OCI-LY7 (cell line): ENCODE measurements around the gene ESD. TPM values are rescaled to one million over a fixed set of nuclear protein-coding genes. Genes with fewer than 3 reads are reported as not detected.

Experiments used
- BruUV-seq: library from RNA; stranded (reverse); fragments of 400-500 nt; replicated peaks from 2 replicates; lab custom pipeline; 2021; lab: Mats Ljungman, UMichigan
- CTCF ChIA-PET: fragments of 300-600 bp; sonication (Branson Sonifier 250); formaldehyde crosslinking; loops from one replicate; lab custom pipeline; 2022; ENCODE audit warnings: antibody characterized with exemption; ENCODE audit not compliant: unreplicated experiment; lab: Charles Lee
- POLR2A ChIA-PET: fragments of 300-600 bp; sonication (Branson Sonifier 250); formaldehyde crosslinking; loops from one replicate; lab custom pipeline; 2022; ENCODE audit warnings: antibody characterized with exemption; lab: Charles Lee
- DNase-seq: peaks from one replicate; pipeline ENCODE4 v3.0.0-alpha.2; 2015; ENCODE audit warnings: low spot score
- H2AFZ ChIP-seq: fragments of 200-600 bp; sonication (generic), shearing (Covaris generic); 2 replicates; pipeline ENCODE4 v1.6.1; 2014; ENCODE audit warnings: mild to moderate bottlenecking, antibody characterized with exemption, low read length, moderate library complexity
- H3K27ac ChIP-seq: fragments of 200-600 bp; sonication (generic); 2 replicates; pipeline ENCODE4 v1.5.1; 2014; ENCODE audit warnings: mixed run types, low read depth, mild to moderate bottlenecking, moderate library complexity, low read length, inconsistent platforms; ENCODE audit not compliant: poor library complexity, severe bottlenecking
- H3K36me3 ChIP-seq: fragments of 200-600 bp; sonication (generic); 2 replicates; pipeline ENCODE4 v1.6.1; 2014; ENCODE audit warnings: mild to moderate bottlenecking, antibody characterized with exemption, low read length, moderate library complexity, mixed read lengths; ENCODE audit not compliant: insufficient read depth
- H3K4me1 ChIP-seq: fragments of 200-600 bp; sonication (generic); 2 replicates; pipeline ENCODE4 v1.5.1; 2014; ENCODE audit warnings: mild to moderate bottlenecking, low read length; ENCODE audit not compliant: insufficient read depth, poor library complexity, severe bottlenecking
- H3K4me2 ChIP-seq: fragments of 200-600 bp; sonication (generic); 2 replicates; pipeline ENCODE4 v1.6.1; 2014; ENCODE audit warnings: mild to moderate bottlenecking, low read length
- H3K4me3 ChIP-seq: fragments of 200-600 bp; sonication (generic); 2 replicates; pipeline ENCODE4 v1.5.1; 2014; ENCODE audit warnings: mild to moderate bottlenecking, low read depth, low read length; ENCODE audit not compliant: poor library complexity, severe bottlenecking
- H3K79me2 ChIP-seq: fragments of 200-600 bp; sonication (generic); 2 replicates; pipeline ENCODE4 v1.6.1; 2016; ENCODE audit warnings: low read depth, mild to moderate bottlenecking, low read length, moderate library complexity, mixed read lengths; ENCODE audit not compliant: insufficient read depth
- H3K9me2 ChIP-seq: fragments of 200-600 bp; sonication (generic); 2 replicates; pipeline ENCODE4 v1.6.1; 2016; ENCODE audit warnings: mild to moderate bottlenecking, low read length, mixed read lengths; ENCODE audit not compliant: insufficient read depth
- H3K9me3 ChIP-seq: fragments of 200-600 bp; sonication (generic); 2 replicates; pipeline ENCODE4 v1.6.1; 2014; ENCODE audit warnings: mild to moderate bottlenecking, mixed run types, low read length, mixed read lengths
- H4K20me1 ChIP-seq: fragments of 200-600 bp; sonication (generic); 2 replicates; pipeline ENCODE4 v1.6.1; 2014; ENCODE audit warnings: mild to moderate bottlenecking, antibody characterized with exemption, low read length, moderate library complexity, mixed read lengths; ENCODE audit not compliant: insufficient read depth
- CTCF ChIP-seq: fragments of 200-600 bp; sonication (generic); conservative IDR thresholded peaks from 2 replicates; pipeline ENCODE4 v1.5.1; 2014; ENCODE audit warnings: mild to moderate bottlenecking, antibody characterized with exemption, low read length, moderate library complexity, mixed read lengths
- EZH2phosphoT487 ChIP-seq: fragments of 200-600 bp; sonication (generic); IDR thresholded peaks from 2 replicates; pipeline ENCODE4 v1.6.1; 2018; ENCODE audit warnings: low read depth, borderline replicate concordance, mild to moderate bottlenecking, mixed run types, antibody characterized with exemption, low read length, moderate library complexity, mixed read lengths
- intact Hi-C: fragments of 100-400 bp; cut with micrococcal nuclease; formaldehyde crosslinking; loops from one replicate; pipeline ENCODE4 v1.10.0; 2022; ENCODE audit not compliant: unreplicated experiment
- total RNA-seq, 2 experiments: library from RNA; depleted of rRNA in 1 of 2; stranded (reverse); fragments of >200 nt in 1 of 2; shearing (Covaris generic) in 1 of 2; gene quantifications; 2 replicates each; pipeline ENCODE4 v1.2.3, GENCODE V29; 2014 to 2022

Gene ESD
- total RNA-seq, 2 experiments from 2014 or later = 41.6 to 48.0 TPM

GRCh38 chr13:46782066-46782465 is 14.9 kb downstream of the ESD start:
- no peaks in the 10 kb centered on the region for H3K9me2 ChIP-seq
- no peak overlapping the region for H2AFZ ChIP-seq
- intact Hi-C loops = no loop called here
- no peak for DNase-seq
- H3K27ac ChIP-seq = no peak overlapping the region
- no TSS peak for BruUV-seq
- TF ChIP-seq CTCF (no peak), EZH2phosphoT487 (no peak)
- peaks cover 66% of the 10 kb centered on the region for H3K36me3 ChIP-seq
- H3K4me1 ChIP-seq = no peaks in the 10 kb centered on the region
- H4K20me1 ChIP-seq = no peaks in the 10 kb centered on the region
- H3K79me2 ChIP-seq = no peaks in the 10 kb centered on the region
- CTCF ChIA-PET = no interaction called here
- H3K4me2 ChIP-seq = no peak overlapping the region
- H3K9me3 ChIP-seq = no peaks in the 10 kb centered on the region
- POLR2A ChIA-PET = no interaction called here
- H3K4me3 ChIP-seq = no peak overlapping the region

DNA sequence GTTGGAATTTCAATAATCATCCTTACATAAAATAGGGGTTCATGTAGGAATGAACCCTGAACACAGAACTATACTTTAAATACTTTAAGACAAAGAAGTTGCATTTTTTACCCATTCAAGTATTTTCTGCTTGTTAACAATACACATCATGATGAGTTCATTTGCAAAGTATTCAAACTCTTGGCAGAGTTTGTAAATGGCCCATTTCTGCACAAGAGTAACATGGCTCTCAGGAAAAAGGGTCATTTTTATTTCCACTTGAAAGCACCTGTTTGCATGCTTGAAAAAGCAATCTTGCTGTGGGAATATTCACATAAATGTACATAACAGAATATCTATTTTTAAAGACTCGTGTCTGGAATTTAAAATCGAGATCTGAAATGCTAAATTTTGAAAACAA is 18.1 kb downstream of the ESD start:
- Histone ChIP-seq H3K9me3 (no peaks in the 10 kb centered on the region), H3K27ac (no peak overlapping the region), H3K4me2 (no peak overlapping the region), H3K4me3 (no peak overlapping the region), H4K20me1 (no peaks in the 10 kb centered on the region), H3K4me1 (no peaks in the 10 kb centered on the region), H3K9me2 (no peaks in the 10 kb centered on the region), H3K36me3 (peaks cover 61% of the 10 kb centered on the region), H3K79me2 (no peaks in the 10 kb centered on the region), H2AFZ (no peak overlapping the region)
- ChIA-PET CTCF (no interaction called here), POLR2A (no interaction called here)
- TF ChIP-seq EZH2phosphoT487 = no peak
- no peak for TF ChIP-seq CTCF
- intact Hi-C loops = no loop called here
- BruUV-seq = no TSS peak
- no peak for DNase-seq

- H3K4me3 ChIP-seq = no peak overlapping the region
- H3K36me3 ChIP-seq = peaks cover 60% of the 10 kb centered on the region
- DNase-seq = no peak
- H3K9me3 ChIP-seq = no peaks in the 10 kb centered on the region
- no peaks in the 10 kb centered on the region for H3K9me2 ChIP-seq
- TF ChIP-seq CTCF (no peak), EZH2phosphoT487 (no peak)
- H4K20me1 ChIP-seq = no peaks in the 10 kb centered on the region
- intact Hi-C loops = no loop called here
- H3K4me2 ChIP-seq = no peak overlapping the region
- BruUV-seq = no TSS peak
- no peaks in the 10 kb centered on the region for H3K4me1 ChIP-seq
- POLR2A ChIA-PET = no interaction called here
- CTCF ChIA-PET = no interaction called here
- no peak overlapping the region for H3K27ac ChIP-seq
- no peak overlapping the region for H2AFZ ChIP-seq
- no peaks in the 10 kb centered on the region for H3K79me2 ChIP-seq
These were observed 18.9 kb downstream of the ESD start for GRCh38 chr13:46778095-46778494.
